Nephron progenitor cell (in vitro differentiated cells): ENCODE measurements around the gene CHST8.

ENCODE experiments used
- DNase-seq: peaks from one replicate; pipeline ENCODE4 v3.0.0; 2021
- H3K27ac Mint-ChIP-seq: 2 replicates; pipeline ENCODE4 v1.8.0; 2021; ENCODE audit warnings: mild to moderate bottlenecking, moderate library complexity, mixed read lengths
- H3K27me3 Mint-ChIP-seq: 2 replicates; pipeline ENCODE4 v1.8.0; 2021; ENCODE audit warnings: mild to moderate bottlenecking, low read depth, mixed read lengths; ENCODE audit not compliant: poor library complexity
- H3K36me3 Mint-ChIP-seq: 2 replicates; pipeline ENCODE4 v1.8.0; 2021; ENCODE audit warnings: low read depth, mixed read lengths
- H3K4me1 Mint-ChIP-seq: 2 replicates; pipeline ENCODE4 v1.8.0; 2021; ENCODE audit warnings: mixed read lengths
- H3K4me3 Mint-ChIP-seq: 2 replicates; pipeline ENCODE4 v1.8.0; 2021; ENCODE audit warnings: mild to moderate bottlenecking, moderate library complexity, mixed read lengths
- H3K9me3 Mint-ChIP-seq: 2 replicates; pipeline ENCODE4 v1.8.0; 2021; ENCODE audit warnings: mild to moderate bottlenecking, moderate library complexity, mixed read lengths
- CTCF ChIP-seq: fragments of 200-600 bp; sonication (generic); IDR thresholded peaks from 2 replicates; pipeline ENCODE4 v1.5.0; 2021; ENCODE audit warnings: antibody characterized with exemption

Gene CHST8

GRCh38 chr19:33618884-33619283 lies 2.9 kb upstream of the CHST8 start:
- no peak overlapping the region for H3K27ac Mint-ChIP-seq
- peaks cover 93% of the 10 kb centered on the region for H3K27me3 Mint-ChIP-seq
- TF ChIP-seq CTCF, result no peak
- no peak overlapping the region for H3K4me3 Mint-ChIP-seq
- no peak for DNase-seq
- H3K4me1 Mint-ChIP-seq, result peaks cover 8% of the 10 kb centered on the region
- no peaks in the 10 kb centered on the region for H3K9me3 Mint-ChIP-seq
- no peaks in the 10 kb centered on the region for H3K36me3 Mint-ChIP-seq

- no peak overlapping the region for H3K4me3 Mint-ChIP-seq
- no peak for DNase-seq
- H3K9me3 Mint-ChIP-seq, result no peaks in the 10 kb centered on the region
- peaks cover 95% of the 10 kb centered on the region for H3K27me3 Mint-ChIP-seq
- peaks cover 18% of the 10 kb centered on the region for H3K4me1 Mint-ChIP-seq
- H3K36me3 Mint-ChIP-seq, result no peaks in the 10 kb centered on the region
- no peak overlapping the region for H3K27ac Mint-ChIP-seq
- no peak for TF ChIP-seq CTCF
Measured at GRCh38 chr19:33620611-33621010, 1.1 kb upstream of the CHST8 start.

- Mint-ChIP-seq H3K9me3 (no peaks in the 10 kb centered on the region), H3K4me1 (peaks cover 18% of the 10 kb centered on the region), H3K4me3 (peak overlapping the region; percentile 65), H3K27ac (no peak overlapping the region), H3K27me3 (peaks cover 95% of the 10 kb centered on the region), H3K36me3 (no peaks in the 10 kb centered on the region)
- no peak for TF ChIP-seq CTCF
- DNase-seq, result no peak
Measured at GRCh38 chr19:33621065-33621785, 528 bp upstream of the CHST8 start.

GRCh38 chr19:33622505-33622808 lies 704 bp downstream of the CHST8 start:
- no peak for DNase-seq
- Mint-ChIP-seq H3K9me3 (no peaks in the 10 kb centered on the region), H3K27ac (no peak overlapping the region), H3K4me3 (peak overlapping the region; percentile 71), H3K36me3 (no peaks in the 10 kb centered on the region), H3K27me3 (peaks cover 94% of the 10 kb centered on the region), H3K4me1 (peaks cover 18% of the 10 kb centered on the region)
- no peak for TF ChIP-seq CTCF

- Mint-ChIP-seq H3K27me3 (peaks cover 94% of the 10 kb centered on the region), H3K9me3 (no peaks in the 10 kb centered on the region)
- no peak for TF ChIP-seq CTCF
Measured at GRCh38 chr19:33622809-33623511, 1.2 kb downstream of the CHST8 start.

GRCh38 chr19:33624586-33624985 lies 2.8 kb downstream of the CHST8 start:
- peaks cover 91% of the 10 kb centered on the region for H3K27me3 Mint-ChIP-seq
- TF ChIP-seq CTCF, result no peak
- no peaks in the 10 kb centered on the region for H3K9me3 Mint-ChIP-seq
- peak; percentile 28 for DNase-seq
- H3K36me3 Mint-ChIP-seq, result no peaks in the 10 kb centered on the region
- peaks cover 18% of the 10 kb centered on the region for H3K4me1 Mint-ChIP-seq
- no peak overlapping the region for H3K27ac Mint-ChIP-seq
- H3K4me3 Mint-ChIP-seq, result peak overlapping the region; percentile 5

More at GRCh38 chr19:33622809-33623511, 1.2 kb downstream of the CHST8 start:
- Mint-ChIP-seq H3K4me1 (peaks cover 18% of the 10 kb centered on the region), H3K4me3 (peak overlapping the region; percentile 71), H3K27ac (no peak overlapping the region), H3K36me3 (no peaks in the 10 kb centered on the region)
- peak; percentile 38 for DNase-seq
